HG03575 (cell line): ENCODE data around the gene ATXN1.
"Not testable (repeated sequence)": the region's sequence is repeated elsewhere in the genome, so short reads cannot be mapped to it uniquely, and the experiment has no call there.

Source experiments
- ATAC-seq: cut with Tn5 transposase; IDR thresholded peaks from one replicate; pipeline ENCODE4 v1.9.1; 2021; ENCODE audit not compliant: unreplicated experiment, insufficient number of reproducible peaks, low FRiP score; ENCODE audit errors: extremely low read depth

The ATXN1 gene

DNA sequence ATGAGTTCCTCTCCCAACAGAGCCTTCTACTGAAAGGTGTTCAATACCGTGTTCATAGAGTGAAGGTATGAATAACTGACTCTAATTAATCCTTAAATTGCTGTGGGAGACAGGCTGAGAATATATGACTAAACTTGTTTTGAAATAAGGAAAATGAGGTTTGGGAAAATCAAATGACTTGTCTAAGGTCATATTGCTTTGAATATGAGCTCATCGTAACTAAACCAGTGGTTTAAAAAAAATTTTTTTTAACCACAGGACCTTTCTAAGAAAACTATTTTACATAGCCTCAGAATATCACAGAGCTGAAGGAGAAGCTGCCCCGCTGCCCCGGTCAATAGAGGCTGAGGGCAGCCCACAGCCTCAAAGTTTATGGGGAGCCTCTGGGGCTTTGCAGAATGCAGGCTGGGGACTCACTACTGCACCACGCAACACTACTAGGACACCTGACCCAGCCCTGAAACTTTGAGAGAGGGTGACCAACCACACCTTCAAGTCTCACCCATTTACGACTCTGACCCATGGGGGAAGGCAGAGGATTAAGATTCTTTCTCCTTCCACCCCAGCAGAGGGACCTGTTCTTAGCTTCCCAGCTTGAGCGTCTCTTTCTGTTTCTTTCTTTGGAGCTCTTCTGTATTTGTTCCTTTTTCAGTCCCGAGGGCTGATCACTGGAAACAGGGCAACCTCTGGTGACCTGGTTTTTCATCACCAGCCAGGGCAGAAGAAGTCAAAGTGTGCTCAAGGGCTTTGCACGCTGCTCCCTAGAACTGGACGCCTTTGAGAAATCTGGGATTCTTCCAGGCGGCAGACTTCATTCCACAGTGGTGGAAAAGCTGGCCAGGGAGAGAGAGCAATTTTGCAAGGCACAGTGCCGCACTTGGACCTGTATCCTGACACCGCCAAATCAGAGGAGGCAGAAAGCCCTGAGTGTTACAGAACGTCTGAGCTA, 220.2 kb downstream of the ATXN1 start:
- no peak for ATAC-seq

DNA sequence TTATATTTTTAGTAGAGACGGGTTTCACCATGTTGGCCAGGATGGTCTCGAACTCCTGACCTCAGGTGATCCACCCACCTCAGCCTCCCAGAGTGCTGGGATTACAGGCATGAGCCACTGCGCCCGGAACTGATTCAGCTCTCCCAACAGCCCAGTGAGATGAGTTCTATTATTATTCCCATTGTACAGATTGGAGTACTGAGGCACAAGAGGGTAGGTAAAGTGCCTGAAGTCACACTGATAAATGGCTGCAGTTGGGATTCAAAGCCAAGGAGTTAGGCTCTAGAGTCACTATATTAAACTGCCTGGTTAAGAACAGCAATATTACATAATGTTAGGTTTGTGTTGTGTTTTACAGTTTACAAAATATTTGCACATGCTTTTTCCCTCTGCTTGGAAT, 220.9 kb downstream of the ATXN1 start:
- not testable (repeated sequence) for ATAC-seq

DNA sequence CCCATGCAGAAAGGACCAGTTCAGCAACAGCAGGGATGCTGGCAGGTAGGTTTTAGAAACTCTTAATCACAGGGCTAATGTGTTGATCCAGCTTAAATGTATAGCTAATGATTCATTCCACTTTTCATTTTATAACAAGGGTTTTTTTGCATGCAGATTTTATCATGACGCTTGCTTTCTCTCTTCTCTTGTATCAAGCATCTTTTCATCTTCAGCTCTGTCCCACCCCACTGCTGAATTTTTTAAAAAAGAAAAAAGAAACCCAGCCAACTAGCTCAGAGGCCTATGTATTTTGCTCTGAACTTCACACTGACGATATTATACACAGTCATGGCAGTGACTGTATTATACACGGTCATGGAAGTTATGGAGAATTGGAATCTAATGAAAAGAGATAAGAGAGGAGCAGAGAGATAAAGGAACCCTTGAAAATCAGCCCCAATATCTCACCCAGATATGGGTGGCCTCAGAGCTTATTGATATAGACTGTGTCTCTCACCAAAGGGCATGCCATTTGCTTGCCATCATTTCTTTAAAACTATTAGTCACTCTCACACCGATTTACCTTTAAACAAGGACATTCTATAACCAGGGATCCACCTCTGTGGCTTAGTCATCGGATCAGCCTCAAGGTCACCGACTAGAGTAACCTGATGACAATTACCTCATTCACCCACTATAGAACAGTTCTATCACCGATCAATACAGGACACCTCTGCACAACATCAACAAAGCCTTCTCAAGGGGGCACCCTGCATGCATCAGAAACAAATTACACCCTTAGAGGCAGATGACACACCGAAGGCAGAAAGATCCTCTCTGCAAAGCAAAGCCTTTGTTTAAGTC, 222.0 kb downstream of the ATXN1 start:
- ATAC-seq, result no peak

DNA sequence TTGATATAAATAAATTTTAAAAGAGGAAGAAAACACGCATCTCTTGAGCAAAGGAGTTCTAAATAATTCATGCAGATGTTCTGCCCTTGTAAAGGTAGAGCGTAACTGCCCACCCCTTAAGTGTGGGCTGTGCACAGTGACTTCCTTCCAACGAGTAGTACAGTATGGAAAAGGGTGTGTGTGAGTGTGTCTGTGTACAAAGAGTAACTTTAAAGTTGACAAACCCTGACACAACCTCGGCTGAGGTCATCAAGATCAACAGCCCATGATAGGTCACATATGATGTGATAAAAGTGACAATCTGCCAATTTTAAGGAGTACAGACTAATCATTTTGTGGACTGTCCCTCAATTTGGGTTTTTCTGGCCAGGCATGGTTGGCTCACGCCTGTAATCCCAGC, 225.7 kb downstream of the ATXN1 start:
- ATAC-seq, result no peak

DNA sequence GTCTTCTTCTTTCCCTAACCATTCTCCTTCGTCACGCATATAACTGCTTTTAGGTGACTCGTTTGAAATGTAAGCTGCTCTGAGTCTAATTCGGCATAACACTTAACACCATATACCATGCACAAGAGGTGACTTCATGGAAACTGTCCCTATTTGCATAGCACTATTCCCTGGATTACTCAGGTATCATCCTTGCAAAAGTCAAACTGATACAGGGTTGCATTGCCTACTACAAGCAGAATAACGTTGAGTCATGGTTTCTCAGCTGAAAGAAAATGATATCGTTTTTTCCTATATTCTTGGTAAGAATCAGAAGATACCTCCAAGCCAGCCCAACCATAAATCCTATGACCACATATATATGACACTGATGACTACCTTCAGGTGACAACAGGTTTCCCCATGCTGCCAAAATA, 227.5 kb downstream of the ATXN1 start:
- no peak for ATAC-seq

DNA sequence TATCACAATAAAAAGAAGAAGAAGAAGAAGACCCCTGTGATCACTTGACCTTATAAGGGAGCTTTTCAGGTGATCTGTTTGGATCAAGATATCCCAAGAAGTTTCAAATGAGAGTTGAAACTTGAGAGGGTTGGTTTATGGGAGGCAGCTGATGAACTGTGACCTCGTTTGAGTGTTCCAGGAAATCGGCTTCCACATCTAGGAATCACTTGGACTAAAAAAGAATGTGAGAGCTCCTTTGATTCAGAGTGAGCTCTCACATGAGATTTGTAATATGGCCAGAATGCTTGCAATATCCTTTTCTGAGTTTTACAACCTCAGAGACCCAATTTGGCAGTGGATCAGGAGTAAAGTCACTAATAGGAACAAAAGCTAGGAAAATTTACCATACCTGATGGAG, 228.1 kb downstream of the ATXN1 start:
- ATAC-seq, result no peak

DNA sequence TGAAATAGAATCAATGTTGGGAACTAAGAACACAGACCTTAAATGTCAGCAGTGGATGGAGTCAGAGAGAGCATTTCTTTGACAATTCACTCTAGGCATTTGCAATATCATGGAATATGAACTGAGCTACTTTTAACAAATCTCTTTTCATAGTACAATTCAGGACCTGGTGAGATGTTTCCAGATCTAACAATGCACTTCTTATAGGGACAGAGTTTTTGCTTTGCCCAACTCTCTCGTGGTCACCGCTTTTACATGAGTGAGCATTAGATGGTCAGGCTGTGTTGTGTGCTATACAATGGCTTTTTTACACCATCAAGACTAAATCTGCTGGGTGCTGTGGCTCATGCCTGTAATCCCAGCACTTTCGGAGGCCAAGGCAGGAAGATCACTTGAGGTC, 233.6 kb downstream of the ATXN1 start:
- no peak for ATAC-seq

DNA sequence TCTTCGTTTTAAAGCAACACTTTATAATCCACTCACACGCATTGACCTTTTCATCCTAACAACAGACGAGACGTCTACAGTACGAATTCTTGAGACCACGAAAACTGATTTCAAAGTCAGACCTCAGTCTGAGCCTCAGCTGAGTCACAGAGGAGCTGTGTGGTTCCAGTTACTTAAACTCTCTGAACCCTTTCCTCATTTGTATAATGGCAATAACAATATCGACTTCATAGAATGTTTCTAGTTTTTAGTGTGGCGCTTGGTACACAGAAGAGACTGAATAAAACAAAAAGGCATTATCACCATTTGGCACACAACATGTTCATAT, 236.9 kb downstream of the ATXN1 start:
- ATAC-seq, result no peak

DNA sequence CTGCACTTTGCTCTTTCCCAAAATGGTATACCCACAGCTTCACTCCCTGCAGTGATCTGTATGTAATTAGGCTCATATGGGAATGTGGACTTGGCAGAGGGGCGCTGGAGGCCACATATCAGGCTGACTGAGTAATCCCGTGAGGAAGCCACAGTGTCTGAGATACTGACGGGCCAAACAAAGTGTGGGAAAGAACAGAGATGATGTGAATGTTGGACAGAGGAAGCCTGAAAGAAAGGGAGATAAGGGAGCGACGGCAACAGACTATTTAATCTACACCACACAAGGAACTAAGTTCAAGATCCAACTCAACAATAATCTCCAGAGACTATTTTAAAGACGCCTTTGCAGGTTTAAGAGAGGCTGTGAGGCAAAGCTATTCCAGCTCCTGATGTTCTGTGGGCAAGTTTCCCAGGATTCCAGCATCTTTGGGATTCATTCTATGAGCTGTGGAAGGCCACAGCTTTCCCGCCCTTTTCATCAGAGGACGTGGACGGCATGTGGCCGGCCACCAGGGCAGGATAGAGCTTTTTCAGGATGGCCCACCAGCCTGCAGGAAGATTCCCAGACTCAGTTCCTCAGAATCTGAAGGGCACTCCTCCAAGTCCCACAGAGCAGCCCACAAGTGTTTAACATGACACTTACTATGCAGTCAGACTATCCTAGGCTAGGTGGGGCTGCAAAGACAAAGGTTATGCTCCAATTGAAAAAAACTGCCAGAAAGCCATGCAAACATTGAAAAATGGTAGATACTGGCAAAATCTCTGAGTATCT, 237.5 kb downstream of the ATXN1 start:
- ATAC-seq, result no peak

DNA sequence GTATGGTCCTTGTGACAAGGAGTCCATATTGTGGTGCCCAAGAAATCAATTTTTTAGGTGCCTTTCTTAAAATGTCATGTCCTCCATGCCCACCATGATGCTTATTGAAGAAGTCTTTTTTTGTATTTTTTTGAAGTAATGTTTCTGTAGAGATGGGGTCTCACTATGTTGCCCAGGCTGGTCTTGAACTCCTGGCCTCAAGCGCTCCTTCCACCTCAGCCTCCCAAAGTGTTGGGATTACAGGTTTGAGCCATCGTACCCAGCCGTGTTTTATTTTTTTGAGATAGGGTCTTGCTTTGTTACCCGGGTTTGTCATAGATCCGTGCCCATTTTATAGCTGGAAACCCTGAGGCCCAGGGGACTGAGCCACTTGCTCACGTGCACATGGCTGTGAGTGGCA, 238.3 kb downstream of the ATXN1 start:
- no peak for ATAC-seq

DNA sequence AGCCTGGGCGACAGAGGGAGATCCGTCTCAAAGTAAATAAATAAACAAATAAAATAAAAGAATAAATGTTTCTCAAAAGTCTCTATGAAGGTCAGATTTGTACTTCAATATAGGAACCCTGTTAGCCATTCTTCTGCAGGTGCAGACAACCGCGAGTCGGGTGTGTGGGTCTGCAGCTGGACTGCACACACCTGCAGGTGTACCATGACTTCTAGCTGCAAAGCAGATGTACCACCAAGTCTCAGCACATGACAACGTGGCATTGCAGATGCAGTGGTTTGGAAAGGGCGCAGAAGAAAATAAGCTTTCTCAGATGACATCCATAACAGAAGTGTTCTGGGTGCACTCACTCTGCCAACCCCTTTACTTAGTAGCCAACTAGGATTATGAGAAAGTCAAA, 239.7 kb downstream of the ATXN1 start:
- ATAC-seq, result no peak

DNA sequence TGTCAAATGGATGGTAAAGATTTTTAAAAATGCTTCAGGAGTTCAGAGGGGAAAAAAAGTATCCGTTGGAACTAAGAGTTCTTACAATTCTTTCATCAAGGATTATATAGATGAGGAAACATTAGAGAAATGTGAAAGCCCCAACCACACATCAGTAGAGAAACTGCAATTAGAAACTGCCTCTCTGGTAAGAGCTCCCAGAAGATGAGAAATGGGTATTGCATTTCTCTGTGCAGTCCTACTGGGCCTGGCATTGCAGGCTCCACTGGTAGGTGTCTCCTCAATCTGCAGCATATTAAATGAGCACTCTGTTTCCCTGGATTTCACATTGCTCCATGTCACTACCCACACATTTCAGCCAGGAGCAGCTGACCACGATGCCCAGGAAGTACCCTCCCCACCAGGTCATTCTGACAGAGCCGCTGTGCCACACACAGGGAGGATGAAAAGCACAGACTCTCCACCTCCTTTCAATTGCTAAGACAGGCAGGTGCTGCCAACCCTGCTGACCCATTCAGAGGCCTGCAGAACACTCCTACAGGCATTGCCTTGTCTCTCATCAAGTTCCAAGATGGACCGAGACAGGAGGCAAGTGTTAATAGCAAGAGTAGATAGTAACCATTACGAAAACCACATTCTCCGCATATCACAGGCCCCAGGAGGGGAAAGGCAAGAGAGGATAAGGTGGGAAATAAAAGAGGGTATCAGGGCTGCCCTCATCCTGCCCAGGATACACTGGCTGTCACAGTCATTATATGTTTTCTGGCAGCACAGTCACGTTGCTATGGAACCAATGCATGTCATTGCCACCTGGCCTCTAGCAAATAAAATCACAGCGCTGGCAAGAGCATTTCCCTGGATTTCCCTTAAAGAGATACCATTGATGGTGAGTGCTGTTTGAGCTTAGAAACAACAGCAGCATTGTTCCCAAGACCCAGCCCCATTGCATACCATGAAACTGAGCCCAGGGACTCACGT, 241.7 kb downstream of the ATXN1 start:
- ATAC-seq, result no peak

DNA sequence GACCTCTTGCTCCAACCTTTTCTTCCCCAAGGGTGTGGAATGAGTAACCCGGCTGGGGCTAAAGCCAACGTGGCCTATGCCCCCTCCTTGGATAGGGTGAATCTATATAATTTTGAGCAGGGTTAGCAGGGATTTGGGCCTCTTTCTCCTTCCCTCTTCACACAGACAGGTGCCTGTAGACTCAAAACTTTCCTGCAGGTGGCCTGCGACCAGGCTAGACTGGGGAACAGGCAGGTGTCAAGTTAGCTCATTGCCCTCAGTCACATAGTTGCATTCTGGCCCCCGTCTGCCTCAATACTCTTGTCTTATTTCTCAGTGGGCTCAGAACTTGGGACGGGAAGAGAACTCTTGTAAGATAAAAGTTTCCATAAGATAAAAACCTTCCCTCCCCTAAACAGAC, 243.0 kb downstream of the ATXN1 start:
- ATAC-seq, result no peak

DNA sequence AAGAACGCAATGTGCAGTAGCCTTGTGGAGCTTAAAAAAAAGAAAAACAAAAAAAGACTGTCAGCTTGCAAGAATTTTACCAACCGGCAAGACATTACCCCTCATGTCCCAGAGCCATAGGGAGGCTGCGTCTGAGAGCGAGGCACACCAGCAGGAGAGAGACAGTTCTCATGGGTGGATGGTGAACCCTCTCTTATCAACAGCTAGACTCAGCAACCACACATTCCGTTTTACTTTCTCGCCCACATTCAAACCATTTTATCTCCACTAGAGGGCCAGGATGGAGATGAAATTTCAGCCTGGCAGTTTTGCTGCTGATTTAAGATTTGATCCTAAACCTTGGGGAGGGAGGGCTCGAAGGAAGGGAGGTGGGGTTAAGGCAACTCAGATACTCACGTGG, 247.0 kb downstream of the ATXN1 start:
- no peak for ATAC-seq

DNA sequence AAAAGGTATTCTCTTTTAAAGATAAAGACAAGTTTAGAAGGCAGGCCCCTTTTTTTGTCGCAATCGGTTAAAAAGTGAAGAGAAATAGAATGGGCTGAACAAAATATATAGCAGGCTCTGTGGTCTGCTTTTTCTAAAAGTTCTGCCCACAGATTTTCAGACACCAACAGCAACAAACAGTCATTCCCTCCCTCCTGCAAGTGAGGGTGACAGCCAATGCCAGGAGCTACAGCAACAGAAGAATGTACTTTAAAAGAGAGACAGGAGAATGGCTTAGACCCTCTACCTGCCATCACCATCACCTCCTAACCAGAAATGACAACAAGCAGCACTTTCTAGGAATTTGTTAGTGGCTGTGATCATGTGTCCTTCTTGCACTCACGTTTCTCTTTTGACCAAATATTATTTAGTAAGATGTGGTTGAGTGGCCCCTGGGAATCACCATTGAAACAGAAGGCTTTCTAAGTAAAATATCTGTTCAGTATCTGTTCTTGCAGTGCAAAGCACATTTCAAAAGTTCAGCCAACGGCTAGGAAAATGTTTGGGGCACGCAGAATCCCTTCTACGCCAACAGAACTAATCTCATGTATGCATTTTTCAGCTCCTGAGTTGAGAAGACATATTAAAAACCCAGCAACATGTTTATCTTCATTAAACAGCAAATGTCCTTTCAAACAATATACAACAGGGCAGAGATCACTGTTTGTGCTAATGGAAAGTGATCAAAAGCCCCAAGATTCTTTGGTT, 248.5 kb downstream of the ATXN1 start:
- ATAC-seq, result no peak

DNA sequence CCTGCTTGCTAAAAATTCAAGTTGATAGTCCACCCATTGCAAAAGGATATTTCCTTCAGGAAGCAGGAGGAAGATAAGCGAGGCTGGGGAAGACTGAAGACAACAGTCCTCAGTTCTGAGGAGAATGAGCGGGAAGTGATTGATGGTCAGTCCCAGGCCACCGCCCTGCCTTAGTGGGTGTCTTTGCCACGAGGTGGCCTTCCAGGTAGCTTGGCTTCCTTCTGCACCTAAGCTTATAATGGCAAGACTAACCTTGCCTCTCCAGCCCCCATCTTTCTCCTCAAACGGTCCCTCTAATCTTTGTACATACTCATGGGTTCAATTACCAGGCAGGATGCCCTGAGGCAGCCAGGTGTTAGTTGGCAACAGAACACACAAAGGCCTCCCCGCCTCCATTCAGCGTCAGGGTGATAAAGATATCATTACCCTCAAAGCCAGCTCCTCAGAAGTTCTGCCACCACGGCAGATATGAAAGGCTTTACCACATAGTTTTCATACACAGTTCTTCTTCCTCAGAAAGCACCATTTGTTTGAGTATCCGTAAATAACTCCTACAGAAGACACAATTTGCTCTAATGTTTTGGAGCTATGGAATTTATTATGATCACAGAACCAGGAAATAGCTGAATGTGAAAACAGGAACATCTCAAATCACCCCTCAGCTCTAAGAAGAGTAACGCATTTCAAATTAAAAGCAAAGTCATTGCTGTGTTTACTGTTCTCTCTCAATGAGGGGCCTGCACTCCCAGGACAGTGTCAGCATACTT, 249.4 kb downstream of the ATXN1 start:
- no peak for ATAC-seq

DNA sequence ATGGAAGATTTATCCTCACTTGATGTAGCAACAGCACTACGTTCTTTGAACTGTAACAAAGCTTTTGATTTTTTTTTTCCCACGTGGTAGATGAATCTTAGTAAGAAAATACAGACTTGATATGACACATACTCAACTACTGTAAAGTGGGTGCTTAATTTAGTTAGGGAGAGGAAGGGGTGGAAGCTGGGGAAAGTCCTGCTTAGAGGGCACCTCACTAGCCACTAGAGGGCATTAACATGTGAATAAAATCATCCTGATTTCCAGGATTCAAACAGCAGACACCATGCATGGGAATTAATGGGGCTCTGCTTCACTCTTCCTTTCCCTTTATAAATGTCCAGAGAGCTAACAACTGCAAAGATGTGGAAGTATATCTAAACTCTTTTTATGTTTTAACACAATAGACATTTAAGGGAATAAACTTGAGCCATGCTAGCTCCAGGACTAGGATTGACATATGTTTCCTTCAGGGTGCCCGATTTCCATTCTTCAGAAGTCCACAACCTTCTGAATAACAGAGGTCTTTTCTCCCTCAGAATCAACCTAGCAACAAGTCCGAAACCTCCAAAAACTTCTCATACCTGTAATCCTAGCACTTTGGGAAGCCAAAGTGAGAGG, 250.1 kb downstream of the ATXN1 start:
- no peak for ATAC-seq
